Skeletal muscle tissue (tissue), 4 donors: ENCODE measurements around the gene IP6K3. TPM values are rescaled to one million over a fixed set of nuclear protein-coding genes. Genes with fewer than 3 reads are reported as not detected.

ENCODE experiments used
- H3K27ac ChIP-seq: one replicate; pipeline ENCODE4 v1.7.0; 2013; ENCODE audit warnings: mild to moderate bottlenecking, low read depth, low read length, inconsistent platforms
- H3K27me3 ChIP-seq, 3 donors: one replicate each; pipeline ENCODE4 v1.7.0; 2013; ENCODE audit warnings: low read length in 3 of 3; ENCODE audit not compliant: control insufficient read depth in 3 of 3, insufficient read depth in 3 of 3
- H3K36me3 ChIP-seq, 3 donors: one replicate each; pipeline ENCODE4 v1.7.0; 2013; ENCODE audit warnings: low read length in 3 of 3; ENCODE audit not compliant: control insufficient read depth in 3 of 3, insufficient read depth in 3 of 3
- H3K4me1 ChIP-seq, 3 donors: one replicate each; pipeline ENCODE4 v1.7.0; 2013; ENCODE audit warnings: low read length in 3 of 3, mild to moderate bottlenecking in 3 of 3; ENCODE audit not compliant: control insufficient read depth in 3 of 3, insufficient read depth in 3 of 3
- H3K4me3 ChIP-seq, 3 donors: one replicate each; pipeline ENCODE4 v1.7.0; 2013; ENCODE audit warnings: low read length in 3 of 3
- H3K9ac ChIP-seq, 3 donors: one replicate each; pipeline ENCODE4 v1.7.0; 2013; ENCODE audit warnings: low read length in 3 of 3, mild to moderate bottlenecking in 3 of 3, moderate library complexity in 2 of 3, low read depth in 1 of 3
- H3K9me3 ChIP-seq, 3 donors: one replicate each; pipeline ENCODE4 v1.7.0; 2013; ENCODE audit warnings: low read length in 3 of 3; ENCODE audit not compliant: control insufficient read depth in 3 of 3
- total RNA-seq: library from RNA; depleted of rRNA; stranded (reverse); fragments of >200 nt; gene quantifications from one replicate; pipeline ENCODE4 v1.2.3, GENCODE V29; 2014
- donor health status: Osteomylitis.

Gene IP6K3
- total RNA-seq, 1 donor from 2014 or later: 13.6 TPM

DNA sequence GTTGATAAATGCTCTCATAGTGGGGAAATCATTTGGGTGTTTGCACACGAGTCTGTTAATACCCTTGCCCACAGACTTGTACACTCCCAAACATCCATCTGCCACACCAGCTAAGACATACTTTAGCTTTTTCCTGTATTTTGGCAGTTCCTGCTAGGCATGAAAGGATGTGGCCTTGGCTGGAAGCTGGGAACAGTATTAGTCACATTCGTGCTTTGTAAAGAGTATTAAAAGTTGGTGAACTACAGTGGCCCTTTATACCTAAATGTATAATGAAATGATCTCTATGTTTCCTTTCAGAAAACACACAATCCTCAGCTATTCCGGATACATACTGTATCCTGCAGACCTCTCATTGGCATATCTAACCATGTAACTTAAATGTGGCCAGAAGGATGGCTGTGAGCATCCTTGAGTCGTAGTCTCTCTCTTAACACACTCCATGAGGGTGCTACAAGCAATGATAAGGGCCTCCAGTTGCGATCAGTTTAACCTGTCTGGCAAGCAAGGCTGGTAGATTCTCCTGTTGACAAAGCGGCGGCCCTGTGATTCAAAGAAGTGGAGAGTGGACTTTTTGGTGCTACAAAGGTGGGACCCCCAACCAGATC is 40.7 kb upstream of the IP6K3 start:
- Histone ChIP-seq H3K4me1 (peaks cover 32 to 39% (median 38%) of the 10 kb centered on the region in 3 donors), H3K9ac (peak overlapping the region; percentile 81 to 93 (median 85)), H3K36me3 (peaks cover 26 to 33% (median 28%) of the 10 kb centered on the region in 3 donors), H3K9me3 (no peaks in the 10 kb centered on the region), H3K27ac (peak overlapping the region; percentile 87), H3K4me3 (peak overlapping the region; percentile 79 to 83 (median 83)), H3K27me3 (no peaks in the 10 kb centered on the region)

DNA sequence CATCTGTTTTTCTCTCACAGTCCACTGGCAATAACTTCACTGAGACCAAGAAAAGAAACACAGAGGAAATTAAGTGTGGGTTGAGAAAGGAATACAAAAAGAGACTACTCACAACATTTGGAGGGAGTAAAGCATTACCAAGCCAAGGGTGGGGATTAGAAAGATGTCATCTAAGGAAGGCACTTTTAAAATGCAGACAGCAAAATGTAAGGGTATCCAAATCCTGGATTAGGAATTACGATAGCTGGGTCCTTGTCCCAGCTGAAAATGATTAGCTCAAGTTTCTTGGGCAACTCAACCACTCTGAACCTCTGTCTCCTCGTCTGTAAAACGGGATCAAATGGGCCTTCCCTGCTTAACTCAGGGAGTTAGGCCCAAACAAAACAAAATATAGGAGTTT is 40.0 kb upstream of the IP6K3 start:
- Histone ChIP-seq H3K27me3 (no peaks in the 10 kb centered on the region), H3K4me3 (no peak overlapping the region), H3K9me3 (no peaks in the 10 kb centered on the region), H3K9ac (peak overlapping the region in 2 of 3 donors; percentile 81 to 85), H3K27ac (peak overlapping the region; percentile 87), H3K36me3 (peaks cover 34 to 40% (median 34%) of the 10 kb centered on the region in 3 donors), H3K4me1 (peaks cover 32 to 45% (median 38%) of the 10 kb centered on the region in 3 donors)

DNA sequence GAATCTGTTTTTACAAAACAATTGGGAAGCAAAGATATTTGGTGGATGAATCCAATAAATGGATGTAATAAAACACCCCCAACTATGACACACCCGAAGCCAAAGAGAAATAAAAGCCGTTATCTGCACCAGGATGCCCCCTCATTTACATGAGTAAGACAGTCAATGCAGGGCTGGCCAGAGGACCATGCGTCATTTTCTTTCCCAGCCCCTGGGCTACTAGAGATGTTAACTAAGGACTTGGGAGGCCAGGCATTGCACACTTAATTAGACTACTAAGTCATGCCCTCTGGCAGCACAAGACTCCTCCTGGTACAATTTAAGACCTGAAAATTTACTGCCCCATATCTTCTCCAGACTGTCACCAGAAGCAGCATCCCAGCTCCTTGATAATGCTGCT is 39.1 kb upstream of the IP6K3 start:
- no peaks in the 10 kb centered on the region for H3K9me3 ChIP-seq
- no peaks in the 10 kb centered on the region for H3K27me3 ChIP-seq
- H3K9ac ChIP-seq: peak overlapping the region in 1 of 3 donors; percentile 33
- H3K36me3 ChIP-seq: peaks cover 36 to 43% (median 39%) of the 10 kb centered on the region in 3 donors
- H3K27ac ChIP-seq: no peak overlapping the region
- H3K4me3 ChIP-seq: no peak overlapping the region
- peaks cover 32 to 45% (median 38%) of the 10 kb centered on the region in 3 donors for H3K4me1 ChIP-seq

DNA sequence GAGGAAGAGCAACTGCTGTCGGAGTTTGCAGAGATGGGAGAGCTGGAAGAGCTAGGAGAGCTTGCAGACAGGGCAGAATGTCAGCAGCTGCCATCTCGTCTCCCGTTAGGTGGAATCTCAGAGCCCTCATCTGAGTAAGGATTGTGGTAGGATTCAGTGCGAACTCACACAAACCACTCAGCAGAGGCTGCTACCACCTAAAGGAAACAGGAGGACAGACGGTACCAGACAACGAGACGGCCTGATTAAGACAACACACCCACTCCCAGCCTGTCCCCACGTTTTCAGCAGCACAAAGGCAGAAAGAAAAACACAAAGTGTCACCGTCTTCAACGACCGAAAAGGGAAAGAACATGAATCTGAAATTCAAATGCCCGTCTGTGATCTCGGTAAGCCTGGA is 38.1 kb upstream of the IP6K3 start:
- no peak overlapping the region for H3K27ac ChIP-seq
- H3K4me3 ChIP-seq: no peak overlapping the region
- peaks cover 32 to 45% (median 38%) of the 10 kb centered on the region in 3 donors for H3K4me1 ChIP-seq
- peak overlapping the region in 1 of 3 donors; percentile 40 for H3K9ac ChIP-seq
- H3K9me3 ChIP-seq: no peaks in the 10 kb centered on the region
- H3K36me3 ChIP-seq: peaks cover 46 to 52% (median 49%) of the 10 kb centered on the region in 3 donors
- H3K27me3 ChIP-seq: no peaks in the 10 kb centered on the region

DNA sequence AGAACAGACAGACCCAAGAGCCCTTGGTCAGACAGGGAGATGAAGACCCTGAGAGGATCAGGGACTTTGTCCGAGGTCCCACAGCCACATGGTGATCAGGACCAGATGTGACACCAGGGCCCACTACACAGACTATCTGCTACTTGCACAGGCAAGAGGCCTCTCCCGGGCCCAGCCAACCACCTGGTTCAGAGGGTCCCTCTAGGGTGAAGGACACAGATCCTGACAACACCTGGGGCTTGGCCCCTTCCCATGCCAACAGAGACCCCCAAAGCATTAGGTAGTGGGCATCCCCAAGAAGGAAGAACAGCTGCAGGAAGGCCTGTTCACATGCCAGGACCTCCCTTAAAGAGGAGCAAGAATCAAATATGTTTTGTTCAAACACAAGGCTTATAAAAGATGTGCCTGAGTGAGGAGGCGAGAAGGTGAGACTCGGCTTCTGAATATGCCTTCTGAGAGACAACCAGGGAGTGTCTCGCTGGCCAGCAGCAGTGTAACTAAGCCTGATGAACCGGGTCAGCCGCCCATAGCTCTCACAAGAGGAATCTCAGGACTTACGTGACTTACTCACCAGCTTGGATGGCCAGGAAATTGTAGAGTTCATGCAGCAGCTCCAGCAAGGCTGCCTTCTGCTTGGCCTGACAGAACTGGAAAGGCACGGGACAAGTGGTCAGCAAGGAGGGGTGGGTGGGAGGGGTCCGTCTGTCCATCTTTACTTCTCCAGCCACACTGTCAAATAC is 37.2 kb upstream of the IP6K3 start:
- H3K36me3 ChIP-seq: peaks cover 54 to 60% (median 57%) of the 10 kb centered on the region in 3 donors

DNA sequence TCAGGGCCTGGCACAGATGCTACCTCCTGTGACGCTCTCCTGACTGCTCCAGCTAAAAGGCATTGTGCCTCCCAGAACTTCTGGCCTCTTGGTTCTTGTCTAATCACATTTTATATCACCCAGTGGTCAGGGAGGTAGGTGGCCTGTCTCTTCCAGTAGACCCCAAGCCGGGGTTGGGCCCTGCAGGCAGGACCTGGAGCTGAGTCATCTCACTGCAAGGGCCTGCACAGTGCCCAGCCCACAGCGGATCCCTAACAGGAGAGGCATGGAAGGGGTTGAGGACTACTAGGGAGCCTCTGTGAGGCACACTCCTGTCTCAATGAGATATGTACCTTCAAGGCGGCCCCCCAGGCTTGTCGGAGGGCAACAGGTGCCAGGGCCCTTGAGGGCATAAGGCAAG is 35.9 kb upstream of the IP6K3 start:
- H3K36me3 ChIP-seq: peaks cover 68 to 74% (median 71%) of the 10 kb centered on the region in 3 donors

More for the DNA sequence above, 37.2 kb upstream of the IP6K3 start:
- no peak overlapping the region for H3K27ac ChIP-seq
- peaks cover 29 to 41% (median 33%) of the 10 kb centered on the region in 3 donors for H3K4me1 ChIP-seq
- no peaks in the 10 kb centered on the region for H3K27me3 ChIP-seq
- no peak overlapping the region for H3K9ac ChIP-seq
- H3K4me3 ChIP-seq: no peak overlapping the region
- H3K9me3 ChIP-seq: no peaks in the 10 kb centered on the region

DNA sequence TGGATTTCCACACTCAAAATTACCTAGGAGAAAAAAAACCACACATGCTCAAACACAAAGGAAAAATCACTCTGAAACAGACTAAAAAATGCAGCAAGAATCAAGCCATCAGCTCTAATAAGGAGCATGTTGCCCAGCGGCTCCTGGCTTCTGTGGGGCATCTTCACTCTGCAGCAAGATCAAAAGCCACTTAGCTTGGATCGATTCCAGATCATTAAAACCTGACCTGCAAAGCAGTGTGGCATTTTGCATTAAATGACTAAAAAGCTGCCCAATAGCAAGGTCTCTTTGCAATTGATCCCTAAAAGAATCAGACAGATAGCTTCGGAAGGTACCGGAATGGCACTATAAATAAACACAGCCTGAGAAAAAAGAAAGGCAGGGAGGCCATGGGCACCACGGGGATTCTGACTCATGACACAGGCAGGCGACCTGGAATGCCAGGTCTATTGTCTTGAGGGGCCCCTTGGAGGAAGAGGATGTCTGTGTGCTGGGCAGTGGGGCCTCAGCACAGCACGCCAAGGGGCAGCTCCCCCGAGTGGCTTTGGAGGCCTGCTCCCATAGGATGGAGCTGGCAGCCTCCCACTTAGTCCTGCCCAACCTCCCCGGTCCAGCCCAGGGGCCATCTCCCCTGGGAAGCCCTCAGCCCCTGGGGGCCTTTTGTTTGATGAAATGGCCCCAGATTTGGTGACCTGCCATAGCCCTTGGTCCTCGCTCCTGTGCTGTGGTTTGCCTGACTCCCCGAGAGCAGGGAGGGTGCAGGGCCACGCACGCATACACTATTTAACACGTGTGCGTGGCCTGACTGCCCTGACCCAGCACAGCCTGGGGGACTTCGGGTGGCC is 34.6 kb upstream of the IP6K3 start:
- H3K9me3 ChIP-seq: no peaks in the 10 kb centered on the region
- peaks cover 12 to 23% (median 15%) of the 10 kb centered on the region in 3 donors for H3K4me1 ChIP-seq
- H3K27ac ChIP-seq: no peak overlapping the region
- H3K4me3 ChIP-seq: no peak overlapping the region
- no peak overlapping the region for H3K9ac ChIP-seq
- peaks cover 80 to 83% (median 83%) of the 10 kb centered on the region in 3 donors for H3K36me3 ChIP-seq
- H3K27me3 ChIP-seq: no peaks in the 10 kb centered on the region

More for the DNA sequence above, 35.9 kb upstream of the IP6K3 start:
- Histone ChIP-seq H3K9ac (no peak overlapping the region), H3K9me3 (no peaks in the 10 kb centered on the region), H3K4me1 (peaks cover 24 to 35% (median 27%) of the 10 kb centered on the region in 3 donors), H3K4me3 (no peak overlapping the region), H3K27me3 (no peaks in the 10 kb centered on the region), H3K27ac (no peak overlapping the region)

DNA sequence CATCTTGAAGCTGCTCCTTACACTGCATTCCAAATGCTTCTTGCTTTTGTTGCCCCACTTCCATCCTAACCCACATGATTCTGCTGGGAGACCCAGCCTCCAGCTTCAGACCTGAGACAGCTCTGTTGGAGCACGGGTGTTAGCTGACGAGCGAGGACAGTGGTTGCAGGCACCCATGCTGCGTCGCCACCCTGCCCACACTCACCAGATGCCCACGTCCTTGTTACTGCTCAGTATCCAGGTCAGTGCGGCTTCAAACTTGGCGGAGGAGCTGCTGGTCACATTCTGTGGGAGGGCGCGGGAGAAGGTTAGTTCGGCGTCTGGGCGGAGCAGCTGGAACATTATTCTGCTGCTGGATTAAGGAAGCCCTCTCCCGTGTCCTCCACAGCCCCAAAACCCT is 33.2 kb upstream of the IP6K3 start:
- Histone ChIP-seq H3K27me3 (no peaks in the 10 kb centered on the region), H3K27ac (no peak overlapping the region), H3K9me3 (no peaks in the 10 kb centered on the region), H3K4me3 (no peak overlapping the region), H3K4me1 (peaks cover 3 to 10% (median 5%) of the 10 kb centered on the region in 3 donors), H3K36me3 (peaks cover 87 to 93% (median 89%) of the 10 kb centered on the region in 3 donors), H3K9ac (no peak overlapping the region)

DNA sequence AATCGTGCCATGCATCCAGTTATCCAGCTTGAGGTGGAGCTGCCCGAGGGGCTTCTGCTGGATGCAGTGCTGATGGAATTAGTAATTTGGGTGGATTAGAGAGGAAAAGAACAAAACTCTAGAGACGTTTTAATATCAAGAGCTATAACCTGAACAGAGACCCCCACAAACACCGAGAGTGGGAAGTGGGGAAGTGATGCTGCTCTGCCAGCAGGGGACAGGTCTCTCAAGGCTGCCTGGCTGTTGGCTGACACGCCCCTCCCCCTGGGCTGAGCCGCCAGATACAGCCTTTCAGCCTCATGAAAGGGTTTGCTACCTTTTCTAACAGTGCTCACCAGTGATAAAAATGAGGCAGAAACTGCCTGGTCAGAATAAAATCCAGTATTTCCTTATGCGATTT is 32.6 kb upstream of the IP6K3 start:
- no peak overlapping the region for H3K9ac ChIP-seq
- no peak overlapping the region for H3K4me3 ChIP-seq
- H3K27me3 ChIP-seq: no peaks in the 10 kb centered on the region
- no peak overlapping the region for H3K27ac ChIP-seq
- H3K36me3 ChIP-seq: peaks cover 86 to 93% (median 89%) of the 10 kb centered on the region in 3 donors
- H3K9me3 ChIP-seq: no peaks in the 10 kb centered on the region
- peaks cover 0 to 7% (median 0%) of the 10 kb centered on the region in 3 donors for H3K4me1 ChIP-seq
